GM18907 (cell line): ENCODE measurements around the gene OPCML.

ENCODE experiments used
- ATAC-seq: cut with Tn5 transposase; IDR thresholded peaks from one replicate; pipeline ENCODE4 v1.9.1; 2021; ENCODE audit warnings: mild to moderate bottlenecking, moderate library complexity; ENCODE audit not compliant: unreplicated experiment

OPCML gene

GRCh38 chr11:132839236-132839945 is 692.9 kb downstream of the OPCML start:
- no peak for ATAC-seq

DNA sequence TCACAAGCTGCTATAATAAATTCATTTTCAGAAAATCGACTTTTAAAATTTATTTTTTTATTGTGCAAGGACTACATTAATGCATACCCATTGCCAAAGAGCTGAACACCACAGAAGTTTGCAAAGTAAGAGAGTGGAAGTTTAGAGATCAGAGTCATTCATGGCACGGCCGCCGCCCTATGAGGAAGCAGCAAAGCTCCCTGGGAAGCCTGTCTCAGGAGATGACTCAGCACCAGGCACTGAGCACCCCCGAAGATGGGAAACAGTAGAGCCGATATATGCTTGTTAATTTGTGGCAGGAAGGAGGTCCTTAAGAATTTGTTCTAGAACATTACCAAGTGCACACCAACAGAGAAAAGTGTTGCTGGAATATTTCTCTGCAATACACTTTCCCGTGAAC is 693.7 kb downstream of the OPCML start:
- no peak for ATAC-seq

DNA sequence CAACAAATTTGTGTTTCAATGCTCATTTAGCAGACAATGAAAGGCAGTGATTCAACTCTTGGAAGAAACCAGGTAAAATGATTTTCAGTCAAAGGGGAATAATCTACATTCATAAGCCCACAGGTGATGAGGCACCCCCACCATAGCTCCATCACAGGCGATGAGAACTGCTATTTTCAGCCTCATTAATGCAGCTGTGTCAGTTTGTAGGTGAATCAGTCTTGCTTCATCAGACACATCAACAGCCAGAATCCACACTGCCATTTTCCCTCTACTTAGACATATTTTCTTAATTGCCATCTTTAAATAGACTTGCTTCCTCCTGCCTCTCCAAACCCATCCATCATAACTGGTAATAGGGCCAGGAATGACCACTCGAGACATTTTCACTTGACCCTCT is 701.0 kb downstream of the OPCML start:
- ATAC-seq: no peak

DNA sequence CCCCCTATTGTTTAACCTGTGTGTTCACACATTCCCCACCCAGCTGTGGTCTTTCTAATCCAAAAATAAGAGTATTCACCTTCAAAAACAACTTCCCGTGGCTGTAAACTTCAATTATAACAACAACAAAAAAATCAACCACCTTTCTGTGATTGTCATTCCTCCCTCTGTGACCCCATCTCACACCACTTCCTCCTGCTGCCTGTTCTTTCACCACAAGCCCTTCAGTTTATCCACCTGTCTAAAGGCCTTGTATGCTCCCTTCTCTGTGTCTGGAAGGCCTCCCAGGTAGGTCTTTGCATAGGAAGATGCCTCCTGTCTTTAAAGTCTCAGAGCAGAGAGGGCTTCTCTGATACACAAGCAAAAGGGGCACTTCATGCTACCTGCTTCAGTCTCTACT is 707.7 kb downstream of the OPCML start:
- ATAC-seq: no peak

DNA sequence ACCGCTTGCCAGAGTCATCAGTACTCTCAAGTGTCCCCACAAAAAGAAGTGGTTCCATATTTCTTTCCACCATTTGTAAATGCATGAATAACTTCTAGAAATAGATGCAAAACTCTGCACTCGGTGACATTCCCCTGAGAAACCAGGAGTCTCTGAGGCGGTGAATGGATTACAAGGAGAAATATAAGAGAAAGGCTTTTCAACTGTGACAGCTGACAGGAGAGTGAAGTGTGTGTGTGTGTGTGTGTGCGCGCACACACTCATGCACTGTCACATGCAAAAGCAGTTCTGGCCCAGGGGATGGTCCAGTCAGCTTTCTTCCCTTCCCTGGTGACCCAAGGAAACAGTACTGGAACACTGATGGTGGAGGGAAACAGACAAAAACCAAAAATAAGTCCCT is 710.0 kb downstream of the OPCML start:
- ATAC-seq: no peak

DNA sequence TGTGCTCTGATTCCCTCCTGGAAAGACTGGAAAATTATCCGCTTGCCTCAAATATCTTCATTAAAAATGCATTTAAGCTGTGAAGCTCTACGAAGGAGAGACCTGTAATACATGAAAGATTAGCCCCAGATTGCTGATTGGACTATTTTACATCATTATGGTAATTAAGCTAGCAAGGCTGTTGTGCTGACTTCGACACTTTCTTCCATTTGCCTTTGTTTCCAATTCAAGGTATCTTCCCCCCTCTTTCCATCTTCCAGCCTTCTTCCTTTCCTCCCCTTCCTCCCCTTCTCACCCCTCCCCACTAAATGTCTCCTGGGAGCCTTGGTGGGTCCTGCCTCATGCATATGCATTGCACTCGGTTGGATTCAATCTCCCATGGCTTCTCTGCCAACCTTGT is 710.8 kb downstream of the OPCML start:
- no peak for ATAC-seq

- ATAC-seq: no peak
Observed at GRCh38 chr11:132821014-132821413, 711.3 kb downstream of the OPCML start.

- ATAC-seq: no peak
Observed at GRCh38 chr11:132818951-132819350, 713.4 kb downstream of the OPCML start.

- ATAC-seq: no peak
Observed at GRCh38 chr11:132817387-132817786, 714.9 kb downstream of the OPCML start.

DNA sequence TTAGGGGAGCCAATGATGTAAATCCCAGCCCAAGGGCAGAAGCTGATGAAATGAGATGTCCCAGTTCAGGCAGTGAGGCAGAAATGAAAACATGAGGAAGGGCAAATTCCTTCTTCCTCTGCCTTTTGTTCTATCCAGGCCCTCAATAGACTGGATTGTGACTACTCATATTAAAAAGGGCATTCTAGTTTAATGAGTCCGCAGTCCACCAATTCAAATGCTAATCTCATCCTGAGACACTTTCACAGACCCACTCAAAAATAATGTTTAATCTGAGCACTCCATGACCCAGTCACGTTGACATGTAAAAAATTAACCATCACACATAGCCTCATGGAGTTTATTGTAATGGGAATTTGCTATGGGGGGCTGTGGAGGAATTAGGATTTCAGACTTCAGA is 717.9 kb downstream of the OPCML start:
- no peak for ATAC-seq

DNA sequence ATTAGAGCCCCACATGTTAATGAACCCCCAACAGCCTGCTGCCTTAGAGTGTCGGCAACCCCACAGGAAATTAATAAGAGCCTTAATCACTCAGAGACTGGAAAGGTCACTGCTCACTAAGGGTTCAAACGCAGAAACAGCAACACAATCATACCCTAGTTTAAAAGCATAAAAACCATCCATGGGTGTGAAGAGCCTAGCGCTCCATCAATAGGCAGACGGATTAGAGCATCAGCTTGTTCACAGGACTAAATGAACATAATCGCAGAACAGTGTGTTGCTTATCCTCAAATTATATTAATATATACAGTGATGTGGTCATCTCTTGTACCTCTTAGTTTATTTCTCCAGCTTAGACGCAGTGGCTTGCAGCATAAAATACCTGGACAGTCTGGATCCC is 720.7 kb downstream of the OPCML start:
- no peak for ATAC-seq

GRCh38 chr11:132809070-132809469 is 723.2 kb downstream of the OPCML start:
- ATAC-seq: no peak

DNA sequence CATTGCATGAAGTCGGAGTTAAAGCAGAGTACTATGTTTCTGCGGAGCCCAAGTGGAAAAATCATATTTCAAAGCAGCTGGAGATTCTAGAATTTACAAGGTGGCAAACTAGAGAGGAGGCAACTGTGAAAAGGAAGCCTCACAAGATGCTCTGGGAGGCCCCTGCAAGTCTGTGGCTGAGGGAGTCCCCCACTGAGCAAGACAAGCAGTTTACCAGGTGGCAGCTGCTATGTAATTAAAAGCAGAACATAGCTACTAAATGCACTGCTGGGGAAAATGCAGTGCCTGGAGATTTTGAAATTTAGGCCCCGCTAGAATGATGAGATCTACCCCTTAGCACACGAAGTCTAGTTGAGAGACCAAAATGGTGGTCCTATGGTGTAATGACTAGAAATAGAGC is 728.0 kb downstream of the OPCML start:
- ATAC-seq: no peak

GRCh38 chr11:132803436-132803835 is 728.9 kb downstream of the OPCML start:
- no peak for ATAC-seq

- no peak for ATAC-seq
Observed at GRCh38 chr11:132802947-132803346, 729.4 kb downstream of the OPCML start.

DNA sequence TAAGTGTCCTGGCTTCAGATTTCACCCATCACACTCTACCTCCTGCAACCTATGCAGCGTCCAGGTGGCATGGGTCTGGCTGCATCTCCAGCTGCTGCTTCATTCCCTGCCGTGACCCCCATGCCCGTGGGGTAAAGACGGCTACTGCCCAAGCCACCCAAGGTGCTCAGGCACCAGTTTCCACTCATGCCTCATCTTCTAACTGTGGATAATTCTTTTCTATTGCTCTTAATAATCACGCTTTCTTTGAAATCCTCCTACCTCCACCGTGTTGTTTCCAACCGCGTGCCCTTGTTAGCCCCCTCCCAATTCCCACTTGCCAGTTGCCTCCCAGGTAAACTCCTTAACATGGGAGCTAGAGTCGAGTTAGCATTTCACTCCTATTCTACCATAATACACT is 738.5 kb downstream of the OPCML start:
- no peak for ATAC-seq

DNA sequence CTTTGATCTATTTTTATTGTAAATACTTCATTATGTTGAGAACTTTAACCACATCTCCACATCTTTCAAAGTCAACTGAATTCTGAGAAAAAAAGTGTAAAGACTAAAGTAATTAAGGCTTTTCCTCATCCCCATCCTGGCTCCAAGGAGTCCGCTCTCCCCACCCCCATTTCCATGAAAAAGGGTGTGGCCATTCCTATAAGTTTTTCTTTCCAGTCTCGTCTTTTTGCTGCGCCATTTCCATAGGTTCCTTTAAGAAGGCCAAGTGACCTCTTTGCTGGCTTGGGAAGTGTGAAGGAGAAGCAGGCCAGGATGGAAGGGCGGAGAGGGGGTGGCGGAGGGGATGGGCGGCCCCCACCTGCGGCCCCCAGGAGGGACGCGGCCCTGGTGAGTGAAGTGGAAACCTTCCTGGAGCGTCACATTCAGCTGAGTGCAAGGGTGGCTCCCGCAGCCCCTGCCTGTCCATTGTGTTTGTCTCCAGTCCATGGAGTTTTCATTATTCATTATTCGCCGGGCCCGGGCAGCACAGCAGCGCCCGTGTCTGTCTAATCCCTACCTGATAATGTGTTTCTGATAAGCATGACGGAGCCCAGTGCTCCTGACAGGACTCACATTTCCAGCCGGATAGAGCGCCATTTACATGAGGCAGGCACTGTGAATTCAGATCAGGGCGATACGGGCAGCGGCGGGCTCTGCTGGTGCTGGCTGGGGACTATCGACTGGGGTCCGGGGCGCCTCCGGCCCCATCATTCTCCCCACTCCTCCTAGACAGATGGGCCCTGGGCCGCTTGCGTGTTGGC is 739.8 kb downstream of the OPCML start:
- ATAC-seq: no peak

GRCh38 chr11:132790971-132791370 is 741.3 kb downstream of the OPCML start:
- no peak for ATAC-seq

- no peak for ATAC-seq
Observed at GRCh38 chr11:132790466-132790865, 741.8 kb downstream of the OPCML start.

- no peak for ATAC-seq
Observed at GRCh38 chr11:132788816-132789325, 743.4 kb downstream of the OPCML start.

- ATAC-seq: no peak
Observed at GRCh38 chr11:132785878-132786277, 746.4 kb downstream of the OPCML start.

DNA sequence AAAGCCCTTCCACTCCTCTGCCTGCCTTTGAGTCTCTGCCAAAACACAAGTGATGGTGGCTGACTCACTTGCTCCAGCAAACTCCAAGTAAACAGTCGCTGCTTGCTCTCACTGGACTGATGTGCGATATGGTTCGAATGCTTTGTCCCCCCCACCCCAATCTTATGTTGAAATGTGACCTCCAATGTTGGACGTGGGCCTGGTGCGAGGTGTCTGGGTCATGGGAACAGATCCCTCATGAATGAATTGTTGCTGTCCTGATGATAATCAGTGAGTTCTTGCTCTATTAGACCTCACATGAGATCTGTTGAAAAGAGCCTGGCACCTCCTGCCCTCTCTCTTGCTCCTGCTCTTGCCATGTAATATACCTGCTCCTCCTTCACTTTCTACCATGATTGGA is 747.9 kb downstream of the OPCML start:
- no peak for ATAC-seq
